ENCODE data around the gene MYMK. TPM values are rescaled to one million over a fixed set of nuclear protein-coding genes. Genes with fewer than 3 reads are reported as not detected.
A peak's percentile ranks its signal among the peaks of the same experiment; 100 is the strongest.

The MYMK gene
- total RNA-seq, 1 donor from 2014 or later, result not detected

DNA sequence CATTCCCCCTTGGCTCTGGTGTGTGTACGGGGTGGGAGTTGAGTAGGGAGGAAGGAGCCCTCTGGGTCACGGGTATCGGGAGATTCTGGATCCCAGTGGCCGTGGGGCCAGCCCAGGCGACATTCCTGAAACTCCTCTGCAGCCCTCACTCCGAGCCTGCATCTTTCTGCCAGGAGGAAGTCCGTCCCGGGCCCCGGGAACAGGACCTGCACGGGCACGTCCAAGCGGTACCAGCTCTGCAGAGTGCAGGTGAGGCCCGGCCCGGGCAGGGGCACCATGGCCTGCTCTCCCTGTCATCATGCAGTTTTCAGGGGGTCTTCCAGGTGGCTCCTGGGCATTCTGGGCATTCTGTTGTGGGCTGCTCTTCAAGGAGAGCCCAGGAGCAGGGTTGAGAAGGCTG is 13.4 kb upstream of the MYMK start:
- intact Hi-C loops (cut with DNase I), result loop anchor here (10.0 kb wide), 1 partner anchor 177 kb away; no protein-coding TSS in a partner anchor
- no peaks in the 10 kb centered on the region for H3K36me3 ChIP-seq
- H3K4me1 ChIP-seq, result peaks cover 40% of the 10 kb centered on the region
- no peak for DNase-seq (ENCODE audit: extremely low spot score in 2 of 2)
- no peak for TF ChIP-seq POLR2A (IDR thresholded peaks at IDR 0.05)
- TF ChIP-seq CTCF (IDR thresholded peaks at IDR 0.05), result no peak
- no peak for TF ChIP-seq POLR2AphosphoS5 (IDR thresholded peaks at IDR 0.05; ENCODE audit: insufficient read depth in 1 of 2, low read depth in 1 of 2)
- no peaks in the 10 kb centered on the region for H3K27me3 ChIP-seq
- no peaks in the 10 kb centered on the region for H3K9me3 ChIP-seq
- H3K27ac ChIP-seq, result no peak overlapping the region
- no peak overlapping the region for H3K4me3 ChIP-seq

DNA sequence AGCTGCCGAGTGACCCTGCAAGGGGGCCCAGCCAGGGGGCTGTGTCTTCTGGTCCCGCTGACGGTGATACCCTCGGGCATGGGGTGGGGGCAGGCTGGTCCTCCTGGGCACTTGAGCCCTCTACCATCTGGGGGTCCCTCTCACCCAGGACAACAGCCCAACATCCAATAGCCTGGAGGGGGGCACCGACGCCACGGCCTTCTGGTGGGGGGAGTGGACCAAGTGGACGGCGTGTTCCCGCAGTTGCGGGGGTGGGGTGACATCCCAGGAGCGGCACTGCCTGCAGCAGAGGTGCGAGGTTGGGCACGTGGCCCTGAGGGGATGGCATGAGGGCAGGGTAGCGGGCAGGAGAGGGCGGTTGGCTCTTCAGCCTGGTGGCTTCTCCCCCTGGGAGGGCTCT is 12.5 kb upstream of the MYMK start:
- intact Hi-C loops (cut with DNase I), result loop anchor here (10.0 kb wide), 1 partner anchor 178 kb away; no protein-coding TSS in a partner anchor
- Histone ChIP-seq H3K27ac (no peak overlapping the region), H3K4me3 (no peak overlapping the region), H3K36me3 (no peaks in the 10 kb centered on the region), H3K4me1 (peaks cover 40% of the 10 kb centered on the region), H3K9me3 (no peaks in the 10 kb centered on the region), H3K27me3 (no peaks in the 10 kb centered on the region)
- no peak for DNase-seq (ENCODE audit: extremely low spot score in 2 of 2)
- TF ChIP-seq POLR2A (IDR thresholded peaks at IDR 0.05), result no peak
- no peak for TF ChIP-seq POLR2AphosphoS5 (IDR thresholded peaks at IDR 0.05; ENCODE audit: insufficient read depth in 1 of 2, low read depth in 1 of 2)
- TF ChIP-seq CTCF (IDR thresholded peaks at IDR 0.05), result no peak

DNA sequence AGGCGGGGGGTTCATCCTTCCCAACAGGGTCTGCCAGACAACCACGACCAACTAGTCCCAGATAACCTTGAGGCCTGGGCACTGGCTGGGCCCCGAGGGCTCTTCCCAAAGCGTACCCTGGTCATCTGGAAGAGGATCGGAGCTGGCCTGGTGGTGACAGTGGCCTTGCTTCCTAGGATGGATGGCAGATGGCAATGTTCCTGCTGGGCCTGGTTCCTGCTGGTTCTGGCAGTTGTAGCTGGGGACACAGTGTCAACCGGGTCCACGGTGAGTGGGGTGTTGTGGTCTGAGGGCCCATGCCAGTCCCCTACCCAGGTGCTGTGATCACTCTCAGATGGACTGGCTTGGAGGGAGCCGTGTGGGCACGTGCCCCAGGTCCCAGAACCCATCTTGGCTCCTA is 11.8 kb upstream of the MYMK start:
- peaks cover 40% of the 10 kb centered on the region for H3K4me1 ChIP-seq
- no peak for DNase-seq (ENCODE audit: extremely low spot score in 2 of 2)
- no peaks in the 10 kb centered on the region for H3K9me3 ChIP-seq
- intact Hi-C loops (cut with DNase I), result loop anchor here (10.0 kb wide), 1 partner anchor 178 kb away; no protein-coding TSS in a partner anchor
- no peaks in the 10 kb centered on the region for H3K27me3 ChIP-seq
- H3K4me3 ChIP-seq, result no peak overlapping the region
- H3K36me3 ChIP-seq, result no peaks in the 10 kb centered on the region
- no peak overlapping the region for H3K27ac ChIP-seq
- TF ChIP-seq POLR2AphosphoS5 (IDR thresholded peaks at IDR 0.05; ENCODE audit: insufficient read depth in 1 of 2, low read depth in 1 of 2) (no peak), CTCF (IDR thresholded peaks at IDR 0.05) (no peak), POLR2A (IDR thresholded peaks at IDR 0.05) (no peak)

GRCh38 chr9:133536080-133536479 is 11.3 kb upstream of the MYMK start:
- no peak overlapping the region for H3K27ac ChIP-seq
- no peak for DNase-seq (ENCODE audit: extremely low spot score in 2 of 2)
- H3K27me3 ChIP-seq, result no peaks in the 10 kb centered on the region
- H3K4me1 ChIP-seq, result peaks cover 40% of the 10 kb centered on the region
- intact Hi-C loops (cut with DNase I), result loop anchor here (10.0 kb wide), 1 partner anchor 179 kb away; no protein-coding TSS in a partner anchor
- TF ChIP-seq POLR2AphosphoS5 (IDR thresholded peaks at IDR 0.05; ENCODE audit: insufficient read depth in 1 of 2, low read depth in 1 of 2) (no peak), POLR2A (IDR thresholded peaks at IDR 0.05) (no peak), CTCF (IDR thresholded peaks at IDR 0.05) (no peak)
- H3K36me3 ChIP-seq, result no peaks in the 10 kb centered on the region
- no peaks in the 10 kb centered on the region for H3K9me3 ChIP-seq
- H3K4me3 ChIP-seq, result no peak overlapping the region

- Histone ChIP-seq H3K9me3 (no peaks in the 10 kb centered on the region), H3K4me3 (peak overlapping the region; percentile 33 to 47), H3K4me1 (peaks cover 40% of the 10 kb centered on the region), H3K27me3 (no peaks in the 10 kb centered on the region), H3K36me3 (no peaks in the 10 kb centered on the region), H3K27ac (no peak overlapping the region)
- DNase-seq (ENCODE audit: extremely low spot score in 2 of 2), result no peak
- TF ChIP-seq CTCF (IDR thresholded peaks at IDR 0.05) (no peak), POLR2A (IDR thresholded peaks at IDR 0.05) (no peak), POLR2AphosphoS5 (IDR thresholded peaks at IDR 0.05; ENCODE audit: insufficient read depth in 1 of 2, low read depth in 1 of 2) (no peak)
- intact Hi-C loops (cut with DNase I), result loop anchor here (10.0 kb wide), 1 partner anchor 179 kb away; no protein-coding TSS in a partner anchor
Measured at GRCh38 chr9:133535306-133535877, 10.6 kb upstream of the MYMK start.
